H9 (cell line): ENCODE data around the gene MZF1. TPM values are rescaled to one million over a fixed set of nuclear protein-coding genes. Genes with fewer than 3 reads are reported as not detected.
A peak's percentile ranks its signal among the peaks of the same experiment; 100 is the strongest.

Experiments
- DNase-seq: peaks from one replicate; pipeline ENCODE4 v3.0.0-alpha.2; 2017
- H2AFZ ChIP-seq: one replicate; pipeline ENCODE4 v1.6.1; 2013; ENCODE audit warnings: mild to moderate bottlenecking, low read length, control low read depth, moderate library complexity
- H2AK5ac ChIP-seq: 2 replicates; pipeline ENCODE4 v1.6.1; 2013; ENCODE audit warnings: low read length, control low read depth, mixed read lengths; ENCODE audit not compliant: insufficient read length
- H2BK120ac ChIP-seq: one replicate; pipeline ENCODE4 v1.6.1; 2013; ENCODE audit warnings: low read depth, mild to moderate bottlenecking, low read length, control low read depth, inconsistent platforms; ENCODE audit not compliant: poor library complexity, severe bottlenecking
- H2BK12ac ChIP-seq: 2 replicates; pipeline ENCODE4 v1.6.1; 2013; ENCODE audit warnings: low read length, control low read depth, mixed read lengths, low read depth; ENCODE audit not compliant: insufficient read length
- H2BK15ac ChIP-seq: 2 replicates; pipeline ENCODE4 v1.6.1; 2013; ENCODE audit warnings: low read depth, low read length, control low read depth
- H2BK20ac ChIP-seq: one replicate; pipeline ENCODE4 v1.6.1; 2013; ENCODE audit warnings: low read depth, mild to moderate bottlenecking, low read length, control low read depth, inconsistent platforms; ENCODE audit not compliant: poor library complexity, severe bottlenecking
- H2BK5ac ChIP-seq: 2 replicates; pipeline ENCODE4 v1.6.1; 2013; ENCODE audit warnings: low read length, control low read depth, mixed read lengths; ENCODE audit not compliant: insufficient read length
- H3K14ac ChIP-seq: 2 replicates; pipeline ENCODE4 v1.6.1; 2013; ENCODE audit warnings: low read length, control low read depth; ENCODE audit not compliant: insufficient read depth
- H3K18ac ChIP-seq: 2 replicates; pipeline ENCODE4 v1.6.1; 2013; ENCODE audit warnings: low read depth, mild to moderate bottlenecking, mixed read lengths, low read length, control low read depth; ENCODE audit not compliant: insufficient read length
- H3K23ac ChIP-seq: 2 replicates; pipeline ENCODE4 v1.6.1; 2013; ENCODE audit warnings: low read length, control low read depth, mixed read lengths, low read depth; ENCODE audit not compliant: insufficient read length
- H3K23me2 ChIP-seq: 2 replicates; pipeline ENCODE4 v1.6.1; 2013; ENCODE audit warnings: low read depth, mild to moderate bottlenecking, mixed read lengths, low read length, control low read depth; ENCODE audit not compliant: insufficient read length, poor library complexity, severe bottlenecking
- H3K27ac ChIP-seq: 2 replicates; pipeline ENCODE4 v1.5.1; 2013; ENCODE audit warnings: low read length, control low read depth, mixed read lengths, low read depth; ENCODE audit not compliant: insufficient read length
- H3K27me3 ChIP-seq: 2 replicates; pipeline ENCODE4 v1.6.1; 2013; ENCODE audit warnings: low read length, control low read depth, inconsistent platforms; ENCODE audit not compliant: insufficient read depth
- H3K4ac ChIP-seq: 2 replicates; pipeline ENCODE4 v1.6.1; 2013; ENCODE audit warnings: low read depth, mild to moderate bottlenecking, control low read depth, inconsistent platforms, low read length, moderate library complexity
- H3K4me1 ChIP-seq: 2 replicates; pipeline ENCODE4 v1.6.1; 2013; ENCODE audit warnings: low read length, control low read depth, inconsistent platforms; ENCODE audit not compliant: insufficient read depth
- H3K4me2 ChIP-seq: 2 replicates; pipeline ENCODE4 v1.6.1; 2013; ENCODE audit warnings: low read length, control low read depth, mixed read lengths; ENCODE audit not compliant: insufficient read length, insufficient read depth
- H3K56ac ChIP-seq: 2 replicates; pipeline ENCODE4 v1.6.1; 2013; ENCODE audit warnings: low read depth, mild to moderate bottlenecking, mixed read lengths, low read length, control low read depth; ENCODE audit not compliant: insufficient read length
- H3K79me1 ChIP-seq: 2 replicates; pipeline ENCODE4 v1.6.1; 2013; ENCODE audit warnings: low read depth, mild to moderate bottlenecking, moderate library complexity, low read length, control low read depth, inconsistent platforms; ENCODE audit not compliant: insufficient read depth, poor library complexity, severe bottlenecking
- H3K79me2 ChIP-seq: 2 replicates; pipeline ENCODE4 v1.6.1; 2013; ENCODE audit warnings: low read length, control low read depth, inconsistent platforms; ENCODE audit not compliant: insufficient read depth
- H3K9ac ChIP-seq: 2 replicates; pipeline ENCODE4 v1.6.1; 2013; ENCODE audit warnings: low read length, control low read depth, mixed read lengths; ENCODE audit not compliant: insufficient read length; ENCODE audit errors: extremely low read depth
- H3K9me3 ChIP-seq: one replicate; pipeline ENCODE4 v1.6.1; 2013; ENCODE audit warnings: low read depth, low read length, inconsistent platforms; ENCODE audit not compliant: control insufficient read depth
- H3T11ph ChIP-seq: one replicate; pipeline ENCODE4 v1.6.1; 2013; ENCODE audit warnings: mild to moderate bottlenecking, low read length, control low read depth, inconsistent platforms
- H4K20me1 ChIP-seq: one replicate; pipeline ENCODE4 v1.6.1; 2013; ENCODE audit not compliant: control insufficient read depth, insufficient read length, insufficient read depth
- H4K5ac ChIP-seq: 2 replicates; pipeline ENCODE4 v1.6.1; 2013; ENCODE audit warnings: low read depth, mild to moderate bottlenecking, mixed read lengths, low read length, control low read depth; ENCODE audit not compliant: insufficient read length
- H4K8ac ChIP-seq: replicated peaks from 2 replicates; pipeline ENCODE4 v1.6.1; 2013; ENCODE audit warnings: low read length, control low read depth, mixed read lengths, low read depth; ENCODE audit not compliant: insufficient read length
- H4K91ac ChIP-seq: 2 replicates; pipeline ENCODE4 v1.6.1; 2013; ENCODE audit warnings: low read depth, mild to moderate bottlenecking, moderate library complexity, mixed read lengths, low read length, control low read depth; ENCODE audit not compliant: insufficient read length
- H3K27ac Mint-ChIP-seq, 3 experiments: 2 replicates in 2 of 3; 3 replicates in 1 of 3; pipeline ENCODE4 v1.8.0; 2020 to 2021; ENCODE audit warnings: mixed read lengths in 3 of 3, mild to moderate bottlenecking in 1 of 3, moderate library complexity in 1 of 3
- H3K27me3 Mint-ChIP-seq: 2 replicates; pipeline ENCODE4 v1.8.0; 2021; ENCODE audit warnings: low read depth, mild to moderate bottlenecking, moderate library complexity, mixed read lengths
- H3K36me3 Mint-ChIP-seq, 3 experiments: 2 replicates in 2 of 3; 3 replicates in 1 of 3; pipeline ENCODE4 v1.8.0; 2020 to 2021; ENCODE audit warnings: low read depth in 3 of 3, mixed read lengths in 3 of 3; ENCODE audit not compliant: insufficient read depth in 1 of 3
- H3K4me1 Mint-ChIP-seq, 2 experiments: 2 replicates each; pipeline ENCODE4 v1.8.0; 2020; ENCODE audit warnings: mixed read lengths in 2 of 2
- H3K4me3 Mint-ChIP-seq, 2 experiments: 2 replicates in 1 of 2; 3 replicates in 1 of 2; pipeline ENCODE4 v1.8.0; 2020 to 2021; ENCODE audit warnings: mild to moderate bottlenecking in 2 of 2, mixed read lengths in 2 of 2, moderate library complexity in 1 of 2
- H3K9me3 Mint-ChIP-seq, 2 experiments: 2 replicates in 1 of 2; 3 replicates in 1 of 2; pipeline ENCODE4 v1.8.0; 2020; ENCODE audit warnings: mild to moderate bottlenecking in 2 of 2, mixed read lengths in 2 of 2, moderate library complexity in 1 of 2
- WGBS: extraction: QIAGEN DNeasy Blood & Tissue Kit; methylation state at CpG from one replicate; pipeline ENCODE4 v1.1.7; 2013; ENCODE audit warnings: missing lambda C conversion rate, low lambda C conversion rate, mixed read lengths; ENCODE audit not compliant: insufficient read length; ENCODE audit errors: extremely low coverage; 5-methylcytosine and 5-hydroxymethylcytosine counted together
- total RNA-seq: library from RNA; stranded (reverse); gene quantifications from 2 replicates; pipeline ENCODE4 v1.2.1, GENCODE V29; 2021
- TF ChIP-seq, protein P1 (sequence below): fragments of 200-600 bp; sonication (generic); conservative IDR thresholded peaks from 3 replicates; pipeline ENCODE4 v1.8.0; 2021; ENCODE audit warnings: antibody characterized with exemption, mild to moderate bottlenecking

Gene MZF1
- total RNA-seq, 1 experiment from 2014 or later = 23.6 TPM

DNA sequence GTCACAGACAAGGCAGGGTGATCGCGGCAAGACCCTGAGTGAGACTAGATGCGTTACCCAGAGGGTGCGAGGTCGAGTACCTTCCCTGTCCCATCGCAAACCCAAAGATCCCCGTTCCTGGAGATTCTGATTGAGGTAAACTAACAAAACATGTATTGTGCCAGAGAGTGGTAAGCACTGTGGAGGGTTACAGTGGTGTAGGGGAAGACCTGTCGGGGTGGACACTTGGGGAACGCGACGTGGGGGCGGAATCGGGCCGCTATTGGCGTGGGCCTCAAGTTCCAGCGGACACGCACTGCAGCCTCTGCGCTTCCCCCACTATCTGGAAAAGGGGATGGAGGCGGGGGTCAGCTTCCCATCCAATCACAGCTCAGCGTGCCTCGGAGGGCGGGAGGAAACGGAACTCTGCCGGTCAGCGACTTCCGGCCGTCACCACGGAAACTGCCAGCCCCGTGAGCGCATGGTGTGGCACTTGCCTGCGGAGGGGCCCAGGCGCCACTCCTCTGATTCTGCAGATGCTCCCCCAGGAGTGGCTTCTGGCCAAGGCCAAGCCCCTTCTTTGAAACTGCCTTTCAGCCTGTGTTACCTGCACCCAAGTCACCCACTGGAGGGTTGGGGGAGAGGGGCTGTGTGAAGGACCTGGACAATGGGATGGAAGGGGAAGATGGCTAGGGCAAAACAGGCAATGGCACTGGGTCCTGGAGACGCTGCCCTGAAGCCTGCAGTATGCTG lies 13.7 kb downstream of the MZF1 start:
- Histone ChIP-seq H2BK15ac (no peak overlapping the region), H3K23me2 (peaks cover 7% of the 10 kb centered on the region), H3K4me1 (no peaks in the 10 kb centered on the region), H3K9me3 (no peaks in the 10 kb centered on the region), H2AFZ (no peak overlapping the region), H3K14ac (peak overlapping the region; percentile 85; the same call in 1 of the 2 replicates), H2BK120ac (no peak overlapping the region), H3K27me3 (no peaks in the 10 kb centered on the region), H3K9ac (peak overlapping the region; percentile 95), H2AK5ac (no peak overlapping the region), H4K8ac (no peak overlapping the region), H3K27ac (peak overlapping the region; percentile 60), H4K20me1 (no peaks in the 10 kb centered on the region), H3K4ac (no peak overlapping the region), H3K4me2 (peak overlapping the region; percentile 67), H2BK20ac (no peak overlapping the region), H4K91ac (no peak overlapping the region), H3K23ac (no peak overlapping the region), H3T11ph (no peak overlapping the region), H2BK5ac (peak overlapping the region; percentile 56), H3K79me1 (no peaks in the 10 kb centered on the region), H3K18ac (peak overlapping the region; percentile 93), H4K5ac (peak overlapping the region; percentile 2), H2BK12ac (no peak overlapping the region), H3K79me2 (peaks cover 8% of the 10 kb centered on the region; the same call in 1 of the 2 replicates), H3K56ac (no peak overlapping the region)
- WGBS = no CpG with 5 or more reads among the region's 33 CpGs
- DNase-seq = peak; percentile 95
- H3K4me1 Mint-ChIP-seq = peaks cover 14 to 33% of the 10 kb centered on the region in 2 experiments
- H3K4me3 Mint-ChIP-seq = peak overlapping the region; percentile 96
- H3K27ac Mint-ChIP-seq = peak overlapping the region; percentile 100
- peaks cover 1% of the 10 kb centered on the region; the same call in 1 of the 2 replicates for H3K27me3 Mint-ChIP-seq
- no peaks in the 10 kb centered on the region; a peak in 1 of 5 replicates for H3K9me3 Mint-ChIP-seq
- peaks cover 16 to 41% (median 26%) of the 10 kb centered on the region in 3 experiments; a peak in 6 of 7 replicates for H3K36me3 Mint-ChIP-seq
- TF ChIP-seq, protein P1, sequence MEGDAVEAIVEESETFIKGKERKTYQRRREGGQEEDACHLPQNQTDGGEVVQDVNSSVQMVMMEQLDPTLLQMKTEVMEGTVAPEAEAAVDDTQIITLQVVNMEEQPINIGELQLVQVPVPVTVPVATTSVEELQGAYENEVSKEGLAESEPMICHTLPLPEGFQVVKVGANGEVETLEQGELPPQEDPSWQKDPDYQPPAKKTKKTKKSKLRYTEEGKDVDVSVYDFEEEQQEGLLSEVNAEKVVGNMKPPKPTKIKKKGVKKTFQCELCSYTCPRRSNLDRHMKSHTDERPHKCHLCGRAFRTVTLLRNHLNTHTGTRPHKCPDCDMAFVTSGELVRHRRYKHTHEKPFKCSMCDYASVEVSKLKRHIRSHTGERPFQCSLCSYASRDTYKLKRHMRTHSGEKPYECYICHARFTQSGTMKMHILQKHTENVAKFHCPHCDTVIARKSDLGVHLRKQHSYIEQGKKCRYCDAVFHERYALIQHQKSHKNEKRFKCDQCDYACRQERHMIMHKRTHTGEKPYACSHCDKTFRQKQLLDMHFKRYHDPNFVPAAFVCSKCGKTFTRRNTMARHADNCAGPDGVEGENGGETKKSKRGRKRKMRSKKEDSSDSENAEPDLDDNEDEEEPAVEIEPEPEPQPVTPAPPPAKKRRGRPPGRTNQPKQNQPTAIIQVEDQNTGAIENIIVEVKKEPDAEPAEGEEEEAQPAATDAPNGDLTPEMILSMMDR = no peak
